K562 (cell line): ENCODE data around the gene LRRC3.

Experiments
- ATF4 ChIP-seq: fragments of 450-650 bp; formaldehyde crosslinking; IDR thresholded peaks from 2 replicates; pipeline ENCODE4 v1.4.0; 2022; ENCODE audit warnings: mild to moderate bottlenecking, moderate library complexity
- EZH2 ChIP-seq: IDR thresholded peaks from 2 replicates; pipeline ENCODE4 v1.6.1; 2012; ENCODE audit warnings: low read depth, mild to moderate bottlenecking, inconsistent platforms, low read length, borderline replicate concordance
- HDAC2 ChIP-seq: fragments of 450-650 bp; IDR thresholded peaks from 2 replicates; pipeline ENCODE4 v1.6.1; 2016; ENCODE audit warnings: mild to moderate bottlenecking
- MCM7 ChIP-seq, 2 experiments: fragments of 450-650 bp; IDR thresholded peaks; 2 replicates each; pipeline ENCODE4 v1.6.1; 2016 to 2018
- MED1 ChIP-seq: sonication (generic); formaldehyde crosslinking; IDR thresholded peaks from 2 replicates; pipeline ENCODE4 v1.8.1; 2023; ENCODE audit warnings: missing genetic modification reagents, borderline replicate concordance
- NR2F6 ChIP-seq: fragments of 450-650 bp; formaldehyde crosslinking; IDR thresholded peaks from 2 replicates; pipeline ENCODE4 v1.4.0; 2020; ENCODE audit warnings: mild to moderate bottlenecking
- POLR2A ChIP-seq: fragments of 450-650 bp; conservative IDR thresholded peaks from 2 replicates; pipeline ENCODE4 v1.6.1; 2016
- SIRT6 ChIP-seq: IDR thresholded peaks from one replicate; pipeline ENCODE4 v1.6.1; 2012; ENCODE audit warnings: low read depth, mild to moderate bottlenecking, control low read depth, inconsistent platforms, low read length, moderate library complexity
- TEAD4 ChIP-seq, 2 experiments: sonication (generic) in 1 of 2; formaldehyde crosslinking in 1 of 2; IDR thresholded peaks; 2 replicates each; pipeline versions ENCODE4 v1.6.1 to v1.8.0; 2012 to 2022; ENCODE audit warnings: borderline replicate concordance in 1 of 2, inconsistent platforms in 1 of 2, low read length in 1 of 2, mild to moderate bottlenecking in 1 of 2, missing genetic modification reagents in 1 of 2
- ZBTB40 ChIP-seq, 2 experiments: fragments of 450-650 bp in 1 of 2; sonication (generic) in 1 of 2; formaldehyde crosslinking in 1 of 2; IDR thresholded peaks; 2 replicates each; pipeline versions ENCODE4 v1.7.1 to v1.9.0; 2016 to 2022; ENCODE audit warnings: inconsistent platforms in 1 of 2, mild to moderate bottlenecking in 1 of 2, missing genetic modification reagents in 1 of 2
- ZNF77 ChIP-seq: fragments of 250-450 bp; sonication (Bioruptor Pico); IDR thresholded peaks from 2 replicates; pipeline ENCODE4 v1.5.0; 2020

GRCh38 chr21:44494418-44494817 is 39.1 kb downstream of the LRRC3 start:
- no peak for TF ChIP-seq ZBTB40 (IDR thresholded peaks at IDR 0.05)
- no peak for TF ChIP-seq ZBTB40 (CRISPR knock-in tag; IDR thresholded peaks at IDR 0.05)
- TF ChIP-seq TEAD4 (IDR thresholded peaks at IDR 0.05; ENCODE audit: low read length): no peak
- TF ChIP-seq TEAD4 (CRISPR knock-in tag; IDR thresholded peaks at IDR 0.05; ENCODE audit: borderline replicate concordance): no peak
- TF ChIP-seq MCM7 (IDR thresholded peaks at IDR 0.05): no peak
- TF ChIP-seq HDAC2: no peak
- no peak for TF ChIP-seq ATF4
- no peak for TF ChIP-seq ZNF77
- TF ChIP-seq MED1 (CRISPR knock-in tag): no peak
- TF ChIP-seq EZH2: no peak
- TF ChIP-seq POLR2A: no peak
- TF ChIP-seq SIRT6: no peak
- no peak for TF ChIP-seq NR2F6
